IPS-NIHi11 (cell line): ENCODE results near the gene AMTN.
"Not testable (repeated sequence)": the region's sequence is repeated elsewhere in the genome, so short reads cannot be mapped to it uniquely, and the experiment has no call there.

Experiments
- DNase-seq: peaks from one replicate; pipeline ENCODE4 v3.0.0; 2012; ENCODE audit warnings: mixed read lengths, low spot score

The AMTN gene

DNA sequence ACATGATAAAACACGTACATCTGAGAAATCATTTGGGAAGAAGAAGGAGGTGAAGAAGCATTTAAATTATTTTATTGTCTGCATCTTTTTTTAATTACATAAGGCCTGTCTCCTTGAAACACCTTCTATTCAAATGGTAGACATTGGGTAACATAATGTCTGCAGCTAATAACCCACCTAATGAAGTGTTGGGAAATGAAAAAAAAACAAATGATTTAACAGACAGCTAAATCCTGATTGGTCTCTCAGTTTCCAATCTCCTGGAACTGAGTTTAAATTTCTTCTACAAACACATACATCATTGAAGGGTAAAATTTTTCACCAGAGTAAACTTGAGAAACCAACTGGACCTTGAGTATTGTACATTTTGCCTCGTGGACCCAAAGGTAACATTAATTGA, at the start of gene AMTN:
Gene AMTN, plus strand, starts transcription at position 301 of the 400 bp plus-strand sequence. CDS start 209 bp downstream, outside the sequence.
- no peak for DNase-seq

DNA sequence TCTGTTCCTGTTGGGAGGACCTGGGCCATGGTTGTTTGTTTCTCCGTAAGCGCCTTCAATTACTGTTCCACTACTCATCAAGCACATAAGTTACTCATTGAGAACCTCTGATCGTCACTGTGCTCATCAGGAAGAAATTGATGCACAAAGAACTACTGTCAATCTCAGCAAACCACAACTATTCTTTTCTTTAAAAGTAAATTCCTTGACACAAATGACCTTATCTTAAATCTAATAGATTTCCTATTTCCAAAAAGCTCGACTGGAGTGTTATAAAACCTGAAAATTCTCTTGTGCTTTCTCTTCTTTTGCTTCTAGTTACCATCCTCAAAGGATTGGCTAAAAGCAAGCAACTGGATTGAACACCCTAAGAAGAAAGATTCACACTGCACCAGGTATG, 46.5 kb upstream of the AMTN start, which contains the start of gene MUC7:
Gene MUC7, plus strand, starts transcription at position 301 of the 400 bp plus-strand sequence. CDS start 1,825 bp downstream, outside the sequence.
- no peak for DNase-seq

DNA sequence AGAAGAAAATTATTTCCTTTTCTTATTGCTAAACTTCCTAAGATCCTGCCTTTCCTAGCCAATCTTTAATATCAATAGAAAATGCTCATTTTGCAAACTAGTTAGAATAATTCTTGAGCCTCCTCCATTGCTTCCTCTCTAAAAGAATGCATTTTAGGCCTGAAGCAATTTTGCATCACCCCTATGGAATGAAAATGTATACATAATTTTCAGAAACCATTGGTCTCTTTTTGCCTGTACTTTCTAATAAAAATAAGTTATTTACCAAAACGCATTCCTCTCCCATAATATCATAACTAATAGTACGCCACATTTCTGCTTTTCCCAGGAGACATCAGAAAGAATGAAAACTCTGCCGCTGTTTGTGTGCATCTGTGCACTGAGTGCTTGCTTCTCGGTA, 44.7 kb upstream of the AMTN start:
- no peak for DNase-seq

DNA sequence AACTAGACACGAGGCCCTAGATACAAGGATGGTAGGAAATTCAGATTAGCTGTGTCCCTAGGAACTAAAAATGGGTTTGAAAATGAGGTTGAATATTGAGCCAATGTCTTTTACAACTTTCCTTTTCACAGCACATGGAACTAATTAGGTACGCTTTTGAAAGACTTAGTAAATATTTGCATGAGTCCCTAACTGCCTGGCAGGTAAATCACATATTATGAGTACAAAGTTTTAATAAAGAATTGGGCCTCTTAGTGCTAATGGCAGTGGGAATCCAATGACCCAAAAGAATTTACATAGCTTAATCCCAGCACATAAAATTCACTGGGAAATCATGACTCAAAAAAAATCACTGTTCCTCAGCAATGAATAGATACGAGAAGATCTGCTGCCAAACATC, 29.6 kb upstream of the AMTN start:
- no peak for DNase-seq

- no peak for DNase-seq
Observed at GRCh38 chr4:70496231-70496630, 22.1 kb upstream of the AMTN start.

GRCh38 chr4:70501838-70502237, 16.5 kb upstream of the AMTN start:
- not testable (repeated sequence) for DNase-seq

DNA sequence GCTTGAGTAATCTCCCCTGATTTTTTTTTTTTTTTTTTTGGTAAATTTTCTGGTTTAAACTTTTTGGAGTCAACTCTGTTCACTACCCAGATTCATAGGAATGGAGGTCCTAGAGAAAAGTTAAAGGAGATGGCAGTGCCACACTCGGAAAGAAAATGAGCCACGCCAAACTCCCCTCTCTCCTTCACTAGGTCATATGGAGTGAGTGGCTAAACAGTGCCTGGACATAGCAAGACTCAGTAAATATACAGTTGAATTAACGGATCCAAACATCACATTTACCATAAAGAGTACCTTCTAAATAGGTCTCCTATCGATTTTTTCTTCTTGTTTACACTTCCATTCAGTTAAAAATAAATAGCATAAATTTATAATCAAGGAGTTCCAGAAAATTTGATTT, 13.6 kb upstream of the AMTN start:
- DNase-seq = no peak

DNA sequence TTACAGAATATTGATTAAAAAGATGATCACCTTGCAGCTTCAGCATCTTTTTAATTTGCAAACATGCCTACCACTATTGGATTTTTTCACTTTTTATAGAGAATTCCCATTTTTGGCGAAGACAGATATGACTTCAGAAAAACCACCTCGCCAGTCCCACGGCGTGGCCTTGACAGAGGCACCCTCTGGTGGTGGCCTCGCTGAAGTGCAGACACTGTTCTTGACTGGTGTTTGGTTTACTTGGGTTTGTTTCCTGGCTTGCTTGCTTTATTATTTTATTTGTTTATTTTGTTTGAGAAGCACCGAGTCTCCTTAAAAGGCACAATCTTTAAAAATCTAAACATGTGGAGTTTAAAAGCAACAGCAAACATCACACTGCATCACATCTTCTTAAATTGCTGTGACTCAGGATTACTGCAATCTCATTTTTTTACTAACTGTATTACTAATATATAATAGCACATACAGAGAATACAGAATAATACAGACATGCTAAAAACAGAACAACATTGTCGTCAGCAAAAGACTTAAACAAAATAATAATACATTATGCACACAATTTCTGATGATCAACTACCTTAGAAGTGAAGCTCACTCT, 13.1 kb upstream of the AMTN start:
- DNase-seq = peak; percentile 61

- no peak for DNase-seq
Observed at GRCh38 chr4:70508801-70509200, 9.6 kb upstream of the AMTN start.

DNA sequence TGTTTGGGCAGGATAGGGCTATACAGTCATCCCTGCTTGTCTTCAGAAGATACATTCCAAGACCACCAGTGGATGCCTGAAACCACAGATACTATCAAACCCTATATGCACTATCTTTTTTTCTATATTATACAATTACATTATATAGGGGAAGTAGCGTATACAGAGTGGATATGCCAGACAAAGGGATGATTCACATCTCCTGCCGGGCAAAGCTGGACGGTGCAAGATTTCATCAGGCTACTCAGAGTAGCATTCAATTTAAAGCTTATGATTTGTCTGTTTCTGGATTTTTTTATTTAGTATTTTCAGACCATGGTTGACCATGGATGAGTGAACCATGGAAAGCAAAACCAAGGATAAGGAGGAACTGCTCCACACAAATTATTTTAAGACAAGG, 7.0 kb upstream of the AMTN start:
- no peak for DNase-seq

DNA sequence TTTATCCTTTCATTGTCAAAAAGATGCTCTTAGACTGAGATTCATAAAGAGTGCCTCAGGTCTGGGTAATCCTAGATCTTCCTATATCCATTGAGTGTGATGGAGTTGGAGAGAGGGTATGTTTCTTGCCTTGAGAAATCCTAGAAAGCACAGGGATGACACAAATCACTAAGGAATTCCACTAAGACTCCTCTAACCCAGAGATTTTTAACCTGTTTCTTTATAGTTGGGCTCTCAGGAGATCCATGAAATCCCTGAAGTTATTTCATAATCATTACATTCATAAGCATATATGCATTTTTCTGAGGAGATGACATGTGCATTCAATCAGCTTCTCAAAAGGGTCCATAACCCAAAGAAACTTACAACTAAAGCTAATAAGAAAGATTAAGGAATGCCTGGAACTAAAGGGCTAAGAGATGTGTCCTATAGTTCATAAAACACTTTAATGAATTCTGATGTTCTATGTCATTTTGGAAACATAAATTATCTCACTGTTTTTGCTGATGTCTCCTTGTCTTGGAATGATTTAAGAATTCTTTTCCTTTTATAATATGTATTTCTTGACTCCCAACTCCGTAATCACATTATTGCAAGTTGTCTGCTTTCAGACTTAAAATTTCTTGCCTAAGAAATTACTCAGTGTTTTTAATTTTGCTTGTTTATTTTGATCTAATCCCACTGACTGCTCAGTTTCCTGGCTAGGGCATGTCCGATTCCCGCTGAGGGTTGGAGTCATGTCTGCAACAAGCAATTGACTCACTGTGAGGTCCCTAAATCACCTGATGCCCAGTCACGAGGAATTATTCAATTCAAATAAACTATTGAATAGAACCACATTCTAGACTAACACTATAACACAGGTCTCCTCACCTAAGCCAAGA, 2.8 kb upstream of the AMTN start:
- no peak for DNase-seq

DNA sequence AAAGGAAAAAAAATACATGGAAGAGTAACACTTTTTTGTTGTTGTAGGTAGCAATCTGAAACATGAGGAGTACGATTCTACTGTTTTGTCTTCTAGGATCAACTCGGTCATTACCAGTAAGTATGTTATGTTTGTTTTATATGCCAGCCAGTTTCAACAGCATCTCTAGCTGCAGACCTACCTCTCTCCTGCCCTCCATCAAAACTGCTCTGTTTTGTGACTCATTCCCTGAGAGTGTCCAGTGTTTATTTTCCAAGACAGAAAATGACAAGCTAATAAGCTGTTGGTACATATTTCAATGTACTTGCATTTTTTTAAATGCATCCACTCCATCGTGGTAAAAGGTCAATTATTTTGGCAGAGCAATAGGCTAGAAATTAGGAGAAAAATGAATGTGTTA, 347 bp downstream of the AMTN start:
- no peak for DNase-seq

GRCh38 chr4:70522626-70523025, 4.3 kb downstream of the AMTN start:
- DNase-seq = no peak

- no peak for DNase-seq
Observed at GRCh38 chr4:70530997-70531396, 12.6 kb downstream of the AMTN start.

GRCh38 chr4:70531981-70532380, 13.6 kb downstream of the AMTN start:
- peak; percentile 24 for DNase-seq

- no peak for DNase-seq
Observed at GRCh38 chr4:70533211-70533610, 14.8 kb downstream of the AMTN start.

DNA sequence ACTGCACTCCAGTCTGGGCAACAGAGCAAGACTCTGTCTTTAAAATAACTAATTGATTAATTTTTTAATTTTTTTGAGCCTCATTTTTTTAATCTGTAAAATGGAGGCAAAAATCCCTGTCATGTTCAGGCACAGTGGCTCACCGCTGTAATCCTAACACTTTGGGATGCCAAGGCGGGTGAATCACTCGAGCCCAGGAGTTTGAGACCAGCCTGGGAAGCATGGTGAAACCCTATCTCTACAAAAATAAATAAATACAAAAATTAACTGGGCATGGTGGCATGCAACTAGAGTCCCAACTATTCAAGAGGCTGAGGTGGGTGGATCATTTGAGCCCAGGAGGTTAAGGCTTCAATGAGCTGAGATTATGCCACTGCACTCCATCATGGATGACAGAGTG, 15.4 kb downstream of the AMTN start:
- no peak for DNase-seq

- not testable (repeated sequence) for DNase-seq
Observed at GRCh38 chr4:70534886-70535285, 16.5 kb downstream of the AMTN start.

- DNase-seq = no peak
Observed at GRCh38 chr4:70538869-70539268, 20.5 kb downstream of the AMTN start.

- peak; percentile 20 for DNase-seq
Observed at GRCh38 chr4:70544279-70544868, 26.0 kb downstream of the AMTN start.

DNA sequence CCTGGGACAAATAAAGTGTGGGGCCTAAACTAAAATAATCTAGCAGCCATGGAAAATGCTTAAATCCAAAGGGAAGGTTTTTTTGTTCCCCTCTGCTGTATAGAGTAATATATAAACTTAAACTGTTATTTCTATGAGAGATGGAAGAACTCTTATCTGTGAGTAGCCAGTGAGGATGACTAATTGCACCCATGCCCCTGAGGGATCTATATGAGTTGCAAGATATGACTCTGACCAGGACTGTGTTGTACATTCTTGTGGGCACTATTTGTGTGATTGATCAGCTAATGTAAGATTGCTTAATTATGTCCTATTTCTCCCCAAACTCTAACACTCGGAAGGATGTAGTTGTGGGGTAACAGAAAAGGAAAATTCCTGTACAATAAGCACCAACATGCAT, 38.5 kb downstream of the AMTN start:
- DNase-seq = no peak

DNA sequence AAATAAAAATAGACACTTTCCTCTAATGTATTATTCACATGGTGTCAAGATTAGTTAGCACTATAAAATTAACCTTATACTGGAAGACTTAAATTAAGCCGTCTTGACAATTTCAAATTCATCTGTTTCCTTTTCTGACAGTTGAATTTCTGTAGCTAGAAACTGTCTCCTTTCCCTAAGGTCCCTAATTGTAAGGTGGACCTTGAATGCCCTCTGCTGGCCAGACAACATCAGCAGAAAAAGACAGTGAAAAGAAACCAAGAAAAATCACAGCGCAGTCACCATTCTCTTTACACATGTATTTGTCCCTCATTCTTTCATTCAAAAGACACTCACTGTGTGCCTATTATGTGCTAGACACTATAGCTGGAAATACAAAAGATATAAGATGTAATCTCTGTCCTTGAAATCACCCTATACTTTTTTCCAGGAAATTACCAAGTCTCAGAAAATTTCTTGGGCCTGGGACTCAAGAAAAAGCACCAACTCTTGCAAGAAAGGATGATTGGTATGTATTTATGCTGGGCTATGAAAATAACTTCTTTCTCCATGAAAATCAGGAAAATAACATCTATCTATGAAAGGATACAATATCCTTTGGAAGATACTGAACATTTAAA, 41.0 kb downstream of the AMTN start:
- DNase-seq = peak; percentile 66

DNA sequence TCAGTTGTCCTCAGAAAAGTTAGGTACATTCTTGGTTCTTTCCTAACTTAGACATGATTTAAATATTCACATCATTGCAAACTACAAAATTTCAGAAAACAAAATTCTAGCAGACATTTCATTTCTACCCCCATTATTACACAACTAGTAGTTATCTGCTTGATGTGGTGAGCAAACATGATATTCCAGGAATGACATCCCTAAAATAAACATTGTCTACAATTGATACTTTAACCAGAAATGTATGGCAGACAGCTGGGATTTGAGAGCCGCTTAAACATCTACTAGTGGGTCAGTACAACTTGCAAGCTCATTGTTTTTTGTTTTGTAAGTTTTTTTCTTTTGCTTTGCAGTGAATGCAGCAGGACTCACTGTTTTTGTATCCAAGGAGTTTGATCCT, 41.6 kb downstream of the AMTN start:
- DNase-seq = no peak
